ENCODE measurements around the gene ODAM. TPM values are rescaled to one million over a fixed set of nuclear protein-coding genes. Genes with fewer than 3 reads are reported as not detected.
A peak's percentile ranks its signal among the peaks of the same experiment; 100 is the strongest.

The ODAM gene
- total RNA-seq, 1 experiment from 2014 or later = not detected

DNA sequence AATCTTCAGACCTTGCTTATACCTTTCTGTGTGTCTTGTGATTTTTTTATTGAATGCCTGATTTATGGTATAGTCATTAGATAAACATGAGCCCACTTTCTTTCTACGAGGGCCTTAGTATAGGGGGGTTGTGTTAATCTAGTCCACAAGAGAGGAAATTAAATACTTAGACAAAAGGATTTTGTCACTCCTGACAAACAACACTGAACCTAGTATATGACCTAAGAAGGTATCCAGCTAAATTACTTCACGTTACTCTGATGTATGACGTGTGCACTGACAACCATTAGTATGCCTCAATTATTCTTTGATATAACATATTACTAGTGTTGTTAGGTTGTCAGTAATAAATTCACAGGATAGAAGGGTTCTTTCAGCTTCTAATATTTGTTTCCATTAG, 44.3 kb upstream of the ODAM start:
- Histone ChIP-seq H3K4me1 (ENCODE audit: insufficient read depth, low read length) (no peaks in the 10 kb centered on the region), H3K9me3 (ENCODE audit: control insufficient read depth, low read depth, low read length) (no peaks in the 10 kb centered on the region), H3K4me2 (ENCODE audit: insufficient read depth, insufficient read length, low read length) (no peak overlapping the region), H2BK5ac (ENCODE audit: insufficient read length, low read length) (no peak overlapping the region), H3K56ac (ENCODE audit: insufficient read length, low read depth, low read length) (no peak overlapping the region), H3K79me1 (ENCODE audit: insufficient read depth, low read depth, low read length, poor library complexity, severe bottlenecking) (no peaks in the 10 kb centered on the region), H2BK120ac (ENCODE audit: low read depth, low read length, poor library complexity, severe bottlenecking) (no peak overlapping the region), H3K18ac (ENCODE audit: insufficient read length, low read depth, low read length) (no peak overlapping the region), H2BK15ac (ENCODE audit: low read depth, low read length) (no peak overlapping the region), H3K23ac (ENCODE audit: insufficient read length, low read depth, low read length) (no peak overlapping the region), H2BK12ac (ENCODE audit: insufficient read length, low read depth, low read length) (no peak overlapping the region), H3K23me2 (ENCODE audit: insufficient read length, low read depth, low read length, poor library complexity, severe bottlenecking) (no peaks in the 10 kb centered on the region), H4K8ac (replicated peaks; ENCODE audit: insufficient read length, low read depth, low read length) (no peak overlapping the region), H3T11ph (ENCODE audit: low read length) (no peak overlapping the region), H4K91ac (ENCODE audit: insufficient read length, low read depth, low read length) (no peak overlapping the region), H3K14ac (ENCODE audit: insufficient read depth, low read length) (no peak overlapping the region), H3K4ac (ENCODE audit: low read depth, low read length) (no peak overlapping the region), H3K79me2 (ENCODE audit: insufficient read depth, low read length) (no peaks in the 10 kb centered on the region), H2BK20ac (ENCODE audit: low read depth, low read length, poor library complexity, severe bottlenecking) (no peak overlapping the region), H2AK5ac (ENCODE audit: insufficient read length, low read length) (no peak overlapping the region), H3K27ac (ENCODE audit: insufficient read length, low read depth, low read length) (no peak overlapping the region), H2AFZ (ENCODE audit: low read length) (no peak overlapping the region), H3K27me3 (ENCODE audit: insufficient read depth, low read length) (no peaks in the 10 kb centered on the region), H4K20me1 (ENCODE audit: control insufficient read depth, insufficient read depth, insufficient read length) (no peaks in the 10 kb centered on the region), H3K9ac (ENCODE audit: extremely low read depth, insufficient read length, low read length) (no peak overlapping the region), H4K5ac (ENCODE audit: insufficient read length, low read depth, low read length) (no peak overlapping the region)
- WGBS (ENCODE audit: extremely low coverage, insufficient read length, low lambda C conversion rate) = no CpG with 5 or more reads among the region's 3 CpGs
- Mint-ChIP-seq H3K4me1 (peaks cover 8 to 15% of the 10 kb centered on the region in 2 experiments), H3K4me3 (no peak overlapping the region), H3K9me3 (no peaks in the 10 kb centered on the region), H3K36me3 (ENCODE audit: insufficient read depth in 1 of 3, low read depth in 3 of 3) (no peaks in the 10 kb centered on the region), H3K27me3 (ENCODE audit: low read depth) (no peaks in the 10 kb centered on the region), H3K27ac (peak overlapping the region in 2 of 3 experiments; percentile 30 to 33; a peak in 1 of 7 replicates)
- DNase-seq = no peak
- no peak for TF ChIP-seq CTCF (conservative IDR thresholded peaks at IDR 0.05)

Measured in H9 (cell line).